GM19372 (cell line): ENCODE data around the gene CHST15.

Experiments
- ATAC-seq: cut with Tn5 transposase; IDR thresholded peaks from one replicate; pipeline ENCODE4 v1.9.1; 2021; ENCODE audit warnings: mild to moderate bottlenecking, low read depth, moderate library complexity; ENCODE audit not compliant: unreplicated experiment

Gene CHST15

DNA sequence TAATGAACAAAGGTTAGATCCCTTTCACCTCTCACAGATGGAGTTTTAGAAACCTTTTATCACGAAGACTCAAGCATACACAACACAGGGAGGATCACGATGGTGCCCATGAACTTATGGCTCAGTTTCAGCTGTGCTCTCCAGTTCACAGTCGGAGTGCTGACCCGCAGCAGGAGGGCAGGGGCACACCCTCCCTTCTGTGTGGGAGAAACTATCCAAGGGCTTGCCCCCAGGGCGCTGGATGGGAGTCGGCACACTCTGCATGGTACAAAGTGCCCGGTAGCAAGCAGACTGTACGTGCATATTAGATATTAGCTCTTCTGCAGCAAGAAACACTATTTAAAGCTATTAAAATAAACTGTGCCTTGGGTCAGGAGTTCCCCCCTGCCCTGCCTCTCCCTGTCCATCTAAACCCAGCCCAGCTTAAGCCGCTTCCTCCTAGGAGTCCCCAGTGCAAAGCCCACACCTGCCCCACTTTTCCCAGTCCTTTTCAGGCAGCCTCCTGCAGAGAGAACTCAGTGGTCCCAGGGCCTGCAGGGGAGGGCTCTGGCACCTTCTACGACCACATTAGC is 76.5 kb downstream of the CHST15 start:
- no peak for ATAC-seq

DNA sequence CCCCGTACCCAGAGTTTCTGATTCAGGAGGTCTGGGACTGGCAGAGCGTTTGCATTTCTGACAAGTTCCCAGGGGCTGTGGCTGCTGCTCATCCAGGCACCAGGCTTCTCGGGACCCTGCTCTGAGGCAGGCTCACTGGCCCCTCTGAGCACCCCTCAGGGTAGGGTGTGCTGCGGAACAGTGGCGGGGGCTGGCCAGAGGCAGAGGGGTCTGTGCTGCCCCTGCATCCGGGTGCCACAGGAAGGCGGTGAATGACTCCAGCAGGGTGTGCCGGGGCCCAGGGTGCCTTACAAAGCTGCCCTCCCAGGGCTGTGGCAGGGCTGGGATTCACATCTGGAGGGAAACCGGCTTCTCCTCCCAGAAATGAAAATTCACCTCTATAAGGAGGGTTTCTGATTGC is 77.4 kb downstream of the CHST15 start:
- ATAC-seq, result no peak

GRCh38 chr10:124014416-124015154 is 78.8 kb downstream of the CHST15 start:
- no peak for ATAC-seq

DNA sequence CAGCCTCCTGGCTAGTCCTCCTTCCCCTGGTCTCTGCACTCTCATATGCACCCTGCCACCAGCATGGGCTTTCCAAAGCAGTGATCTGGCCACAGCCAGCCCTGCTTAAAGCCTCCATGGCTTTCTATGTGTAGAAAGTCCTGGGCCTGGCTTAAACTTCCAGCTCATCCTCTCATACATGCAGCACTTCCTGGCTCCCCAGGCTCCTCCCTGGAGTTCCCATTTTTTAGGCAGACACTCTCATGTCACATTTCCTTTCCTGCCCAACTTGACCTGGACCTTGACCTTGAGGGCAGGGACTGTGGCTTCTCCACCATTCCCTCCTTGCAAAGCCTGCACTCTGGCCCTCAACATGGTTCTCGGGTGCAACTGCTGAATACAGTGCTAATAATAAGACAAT is 79.5 kb downstream of the CHST15 start:
- ATAC-seq, result no peak

GRCh38 chr10:124012991-124013390 is 80.4 kb downstream of the CHST15 start:
- no peak for ATAC-seq

DNA sequence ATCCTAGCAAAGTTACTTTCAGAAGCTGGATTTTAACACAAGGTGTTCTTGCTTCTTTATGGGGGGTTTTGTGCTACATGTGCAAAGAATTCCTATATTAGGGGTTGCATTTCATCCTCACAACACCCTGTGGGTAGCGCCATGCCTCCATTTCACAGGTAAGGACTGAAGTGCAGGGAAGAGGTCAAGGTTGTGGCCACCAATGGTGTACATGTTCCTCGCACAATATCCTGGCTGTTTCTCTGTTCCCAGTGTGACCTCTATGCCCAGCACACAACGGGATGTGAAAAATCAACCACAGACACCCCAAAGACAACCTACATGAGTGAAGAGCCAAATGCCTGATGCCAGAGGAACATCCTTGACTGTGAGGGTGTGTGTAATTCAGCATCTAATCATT is 80.8 kb downstream of the CHST15 start:
- no peak for ATAC-seq

- no peak for ATAC-seq
These were observed 81.3 kb downstream of the CHST15 start for GRCh38 chr10:124012066-124012465.

DNA sequence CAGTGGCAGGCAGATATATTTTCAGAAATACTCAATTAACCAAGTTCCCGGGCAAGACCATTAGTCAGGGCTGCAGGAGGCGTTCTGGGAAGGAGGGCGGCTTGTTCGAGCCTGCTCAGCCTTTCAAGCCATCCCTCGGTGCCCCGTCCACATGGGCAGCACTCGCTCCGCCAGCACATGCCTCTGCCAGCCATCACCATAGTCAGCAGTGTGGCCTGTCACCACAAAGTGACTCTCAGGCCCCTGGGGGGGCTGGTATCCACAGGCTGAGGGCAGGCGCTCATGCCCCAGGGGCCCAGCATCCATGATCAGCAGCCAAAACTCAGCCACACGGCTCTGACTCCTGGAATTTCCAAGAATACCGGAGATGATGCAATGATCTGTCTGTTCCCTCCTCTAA is 81.9 kb downstream of the CHST15 start:
- no peak for ATAC-seq

DNA sequence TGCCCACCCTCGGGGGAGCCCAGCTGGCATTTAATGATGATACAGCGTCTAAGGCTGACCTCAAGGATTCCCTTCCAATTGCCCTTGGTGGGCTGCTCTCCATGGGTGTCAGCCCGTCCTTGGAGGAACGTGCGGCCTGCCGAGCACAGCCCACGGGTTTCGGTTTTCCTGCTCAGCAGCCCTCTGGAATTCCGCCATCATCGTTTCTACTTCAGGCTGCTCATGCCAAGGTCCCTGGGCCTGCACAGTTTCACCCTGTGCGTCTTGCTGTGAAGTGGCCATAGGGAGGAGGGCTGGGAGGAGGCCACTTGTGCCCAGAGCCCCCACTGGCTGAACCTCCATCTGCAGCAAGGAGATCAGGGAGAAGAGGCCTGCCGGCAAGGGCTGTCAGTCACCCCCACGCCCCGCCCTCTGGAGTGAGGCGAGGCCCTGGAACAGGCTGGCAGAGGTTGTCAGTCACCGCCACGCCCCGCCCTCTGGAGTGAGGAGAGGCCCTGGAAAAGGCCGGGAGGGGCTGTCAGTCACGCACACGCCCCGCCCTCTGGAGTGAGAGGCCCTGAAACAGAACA is 82.8 kb downstream of the CHST15 start:
- ATAC-seq, result no peak

- ATAC-seq, result no peak
These were observed 83.4 kb downstream of the CHST15 start for GRCh38 chr10:124010024-124010423.

GRCh38 chr10:124009231-124010015 is 84.0 kb downstream of the CHST15 start:
- ATAC-seq, result no peak

- ATAC-seq, result no peak
These were observed 84.7 kb downstream of the CHST15 start for GRCh38 chr10:124008681-124009080.

- no peak for ATAC-seq
These were observed 85.2 kb downstream of the CHST15 start for GRCh38 chr10:124008187-124008586.

GRCh38 chr10:124007773-124008145 is 85.6 kb downstream of the CHST15 start:
- no peak for ATAC-seq

- ATAC-seq, result no peak
These were observed 86.2 kb downstream of the CHST15 start for GRCh38 chr10:124007102-124007772.

- ATAC-seq, result no peak
These were observed 86.9 kb downstream of the CHST15 start for GRCh38 chr10:124006526-124006925.

DNA sequence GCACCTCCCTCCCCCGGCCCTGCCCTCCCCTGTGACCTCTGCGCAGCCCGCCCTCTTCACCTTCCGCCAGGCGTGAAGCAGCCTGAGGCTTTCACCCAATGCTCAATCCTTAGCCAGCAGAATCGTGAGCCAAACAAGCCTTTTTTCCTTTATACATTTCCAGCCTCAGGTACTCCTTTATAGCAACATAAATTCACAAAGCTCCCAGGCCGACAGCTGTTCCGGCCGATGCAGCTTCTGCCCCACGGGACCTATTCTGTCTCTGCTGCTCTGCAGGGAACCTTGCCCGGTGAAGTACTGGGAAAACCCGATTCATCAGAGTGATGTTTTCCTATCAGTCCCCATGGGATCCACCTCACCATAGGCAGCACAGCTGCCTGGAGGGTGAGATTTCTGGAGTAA is 87.4 kb downstream of the CHST15 start:
- no peak for ATAC-seq

- no peak for ATAC-seq
These were observed 88.3 kb downstream of the CHST15 start for GRCh38 chr10:124005091-124005490.

- no peak for ATAC-seq
These were observed 88.8 kb downstream of the CHST15 start for GRCh38 chr10:124004663-124005004.

GRCh38 chr10:124003871-124004662 is 89.3 kb downstream of the CHST15 start:
- ATAC-seq, result no peak
